NCI-H748 treated with DMSO at 0.1 percent for 48 hours (cell line): ENCODE data around the gene UPK3BL2.
"Not testable (repeated sequence)": the region's sequence is repeated elsewhere in the genome, so short reads cannot be mapped to it uniquely, and the experiment has no call there.

Source experiments
- DNase-seq: peaks from one replicate; lab custom pipeline; 2025; lab: John Stamatoyannopoulos, UW

The UPK3BL2 gene

GRCh38 chr7:102531583-102531982 is 11.9 kb downstream of the UPK3BL2 start:
- not testable (repeated sequence) for DNase-seq

- not testable (repeated sequence) for DNase-seq
Measured at GRCh38 chr7:102527822-102528793, 15.4 kb downstream of the UPK3BL2 start.

- not testable (repeated sequence) for DNase-seq
Measured at GRCh38 chr7:102527182-102527581, 16.3 kb downstream of the UPK3BL2 start.

- DNase-seq: not testable (repeated sequence)
Measured at GRCh38 chr7:102524803-102525202, 18.7 kb downstream of the UPK3BL2 start.

- not testable (repeated sequence) for DNase-seq
Measured at GRCh38 chr7:102520797-102521196, 22.7 kb downstream of the UPK3BL2 start.

GRCh38 chr7:102517550-102518147 is 25.8 kb downstream of the UPK3BL2 start, which contains the start of gene RASA4B:
RASA4B (minus strand) TSS chr7:102517777; CDS start chr7:102517710, 67 bp downstream.
- not testable (repeated sequence) for DNase-seq

- DNase-seq: not testable (repeated sequence)
Measured at GRCh38 chr7:102516951-102517350, 26.5 kb downstream of the UPK3BL2 start.

GRCh38 chr7:102515889-102516288 is 27.6 kb downstream of the UPK3BL2 start:
- not testable (repeated sequence) for DNase-seq

- not testable (repeated sequence) for DNase-seq
Measured at GRCh38 chr7:102514881-102515721, 28.4 kb downstream of the UPK3BL2 start.

GRCh38 chr7:102512642-102513221 is 30.8 kb downstream of the UPK3BL2 start:
- not testable (repeated sequence) for DNase-seq

- DNase-seq: not testable (repeated sequence)
Measured at GRCh38 chr7:102511860-102512522, 31.5 kb downstream of the UPK3BL2 start.

GRCh38 chr7:102510575-102510974 is 32.9 kb downstream of the UPK3BL2 start:
- not testable (repeated sequence) for DNase-seq

GRCh38 chr7:102507410-102508088 is 35.9 kb downstream of the UPK3BL2 start:
- not testable (repeated sequence) for DNase-seq

- DNase-seq: not testable (repeated sequence)
Measured at GRCh38 chr7:102505298-102506185, 38.0 kb downstream of the UPK3BL2 start.

GRCh38 chr7:102503141-102503540 is 40.4 kb downstream of the UPK3BL2 start:
- not testable (repeated sequence) for DNase-seq

- not testable (repeated sequence) for DNase-seq
Measured at GRCh38 chr7:102498321-102498720, 45.2 kb downstream of the UPK3BL2 start.

GRCh38 chr7:102497308-102497707 is 46.2 kb downstream of the UPK3BL2 start:
- not testable (repeated sequence) for DNase-seq

GRCh38 chr7:102496861-102497260 is 46.6 kb downstream of the UPK3BL2 start:
- not testable (repeated sequence) for DNase-seq

GRCh38 chr7:102494473-102495149 is 48.9 kb downstream of the UPK3BL2 start:
- not testable (repeated sequence) for DNase-seq
